Activated B cell treated with CpG ODN at 0.5 μM for 24 hours (primary cell): ENCODE measurements around the gene B3GALNT2. TPM values are rescaled to one million over a fixed set of nuclear protein-coding genes. Genes with fewer than 3 reads are reported as not detected.

Experiments used
- ATAC-seq: fragments of 200-7000 bp; cut with Tn5 transposase; one replicate; pipeline ENCODE4 v1.10.0; 2021; ENCODE audit warnings: low read depth, mild to moderate bottlenecking, moderate library complexity
- CTCF ChIA-PET: fragments of 350-600 bp; sonication (Branson Sonifier 250); formaldehyde crosslinking; loops from one replicate; lab custom pipeline; 2021; ENCODE audit warnings: antibody characterized with exemption; lab: Charles Lee
- POLR2A ChIA-PET: fragments of 350-600 bp; sonication (Branson Sonifier 250); formaldehyde crosslinking; loops from one replicate; lab custom pipeline; 2021; ENCODE audit warnings: antibody characterized with exemption; lab: Charles Lee
- DNase-seq: peaks from one replicate; pipeline ENCODE4 v3.0.0; 2022
- H3K27ac Mint-ChIP-seq: one replicate; pipeline ENCODE4 v1.8.0; 2020; ENCODE audit warnings: mixed read lengths
- H3K27me3 Mint-ChIP-seq: one replicate; pipeline ENCODE4 v1.8.0; 2021; ENCODE audit warnings: mixed read lengths
- H3K36me3 Mint-ChIP-seq: one replicate; pipeline ENCODE4 v1.8.0; 2021; ENCODE audit warnings: low read depth, mixed read lengths
- H3K4me1 Mint-ChIP-seq: one replicate; pipeline ENCODE4 v1.8.0; 2021; ENCODE audit warnings: mixed read lengths
- H3K4me3 Mint-ChIP-seq: one replicate; pipeline ENCODE4 v1.8.0; 2020; ENCODE audit warnings: mild to moderate bottlenecking, mixed read lengths
- H3K9me3 Mint-ChIP-seq: one replicate; pipeline ENCODE4 v1.8.0; 2020; ENCODE audit warnings: mixed read lengths
- CTCF ChIP-seq: fragments of 200-600 bp; IDR thresholded peaks from one replicate; pipeline ENCODE4 v1.8.0; 2022; ENCODE audit warnings: antibody characterized with exemption, mild to moderate bottlenecking
- intact Hi-C: fragments of 100-400 bp; cut with micrococcal nuclease; formaldehyde crosslinking; loops from one replicate; pipeline ENCODE4 v1.15.1; 2024
- total RNA-seq: library from RNA; stranded (reverse); gene quantifications from 2 replicates; pipeline ENCODE4 v1.2.3, GENCODE V29; 2022

The B3GALNT2 gene
- total RNA-seq, 1 donor from 2014 or later = 9.5 TPM

GRCh38 chr1:235442788-235443429 is 61.3 kb downstream of the B3GALNT2 start:
- ATAC-seq (no peak), DNase-seq (no peak)
- H3K9me3 Mint-ChIP-seq = no peaks in the 10 kb centered on the region
- no peaks in the 10 kb centered on the region for H3K27me3 Mint-ChIP-seq
- no peaks in the 10 kb centered on the region for H3K4me1 Mint-ChIP-seq
- ChIA-PET POLR2A (no interaction called here), CTCF (no interaction called here)
- no peak overlapping the region for H3K27ac Mint-ChIP-seq
- peaks cover 81% of the 10 kb centered on the region for H3K36me3 Mint-ChIP-seq
- TF ChIP-seq CTCF = no peak
- intact Hi-C loops = no loop called here
- no peak overlapping the region for H3K4me3 Mint-ChIP-seq

GRCh38 chr1:235441159-235441685 is 63.0 kb downstream of the B3GALNT2 start:
- Mint-ChIP-seq H3K27me3 (no peaks in the 10 kb centered on the region), H3K4me3 (no peak overlapping the region), H3K36me3 (peaks cover 83% of the 10 kb centered on the region), H3K4me1 (no peaks in the 10 kb centered on the region), H3K9me3 (no peaks in the 10 kb centered on the region), H3K27ac (no peak overlapping the region)
- POLR2A ChIA-PET = no interaction called here
- no peak for DNase-seq
- TF ChIP-seq CTCF = no peak
- no peak for ATAC-seq
- intact Hi-C loops = no loop called here
- CTCF ChIA-PET = no interaction called here

GRCh38 chr1:235434001-235434400 is 70.3 kb downstream of the B3GALNT2 start:
- H3K9me3 Mint-ChIP-seq = no peaks in the 10 kb centered on the region
- POLR2A ChIA-PET = no interaction called here
- no peak overlapping the region for H3K27ac Mint-ChIP-seq
- CTCF ChIA-PET = no interaction called here
- intact Hi-C loops = no loop called here
- ATAC-seq = no peak
- H3K27me3 Mint-ChIP-seq = no peaks in the 10 kb centered on the region
- DNase-seq = no peak
- H3K4me3 Mint-ChIP-seq = no peak overlapping the region
- no peak for TF ChIP-seq CTCF
- no peaks in the 10 kb centered on the region for H3K4me1 Mint-ChIP-seq
- H3K36me3 Mint-ChIP-seq = peaks cover 50% of the 10 kb centered on the region

- no peak overlapping the region for H3K27ac Mint-ChIP-seq
- H3K4me1 Mint-ChIP-seq = peaks cover 4% of the 10 kb centered on the region
- ChIA-PET POLR2A (no interaction called here), CTCF (no interaction called here)
- no peaks in the 10 kb centered on the region for H3K27me3 Mint-ChIP-seq
- no peak overlapping the region for H3K4me3 Mint-ChIP-seq
- peaks cover 33% of the 10 kb centered on the region for H3K36me3 Mint-ChIP-seq
- no peaks in the 10 kb centered on the region for H3K9me3 Mint-ChIP-seq
- intact Hi-C loops = no loop called here
- ATAC-seq (no peak), DNase-seq (no peak)
- TF ChIP-seq CTCF = no peak
These were observed 73.3 kb downstream of the B3GALNT2 start for GRCh38 chr1:235430991-235431390.

GRCh38 chr1:235429143-235429542 is 75.1 kb downstream of the B3GALNT2 start:
- Mint-ChIP-seq H3K9me3 (no peaks in the 10 kb centered on the region), H3K4me1 (peaks cover 4% of the 10 kb centered on the region), H3K4me3 (no peak overlapping the region), H3K27me3 (no peaks in the 10 kb centered on the region), H3K27ac (no peak overlapping the region), H3K36me3 (peaks cover 23% of the 10 kb centered on the region)
- CTCF ChIA-PET = interaction anchor here (1.0 kb wide), 1 partner anchor 14 kb away, joined by 3 read pairs; no protein-coding TSS in a partner anchor
- intact Hi-C loops = no loop called here
- no peak for DNase-seq
- no peak for ATAC-seq
- TF ChIP-seq CTCF = no peak
- POLR2A ChIA-PET = no interaction called here
